Smooth muscle cell (in vitro differentiated cells): ENCODE results near the gene PLEKHG5. TPM values are rescaled to one million over a fixed set of nuclear protein-coding genes. Genes with fewer than 3 reads are reported as not detected.
"Not testable (repeated sequence)": the region's sequence is repeated elsewhere in the genome, so short reads cannot be mapped to it uniquely, and the experiment has no call there.

Source experiments
- DNase-seq: peaks from one replicate; lab custom pipeline; 2025; ENCODE audit not compliant: unreplicated experiment; lab: John Stamatoyannopoulos, UW
- H2AFZ ChIP-seq: fragments of 200-600 bp; sonication (generic); 2 replicates; pipeline ENCODE4 v1.6.0; 2016; ENCODE audit warnings: antibody characterized with exemption, low read depth, mild to moderate bottlenecking
- H3F3A ChIP-seq: fragments of 200-600 bp; sonication (generic); 2 replicates; pipeline ENCODE4 v1.6.0; 2017; ENCODE audit warnings: antibody characterized with exemption, low read depth
- H3K27ac ChIP-seq: fragments of 200-600 bp; sonication (generic); 2 replicates; pipeline ENCODE4 v1.5.1; 2016; ENCODE audit warnings: low read depth, mild to moderate bottlenecking
- H3K27me3 ChIP-seq: fragments of 200-600 bp; sonication (generic); 2 replicates; pipeline ENCODE4 v1.6.1; 2016; ENCODE audit warnings: low read depth, mild to moderate bottlenecking
- H3K36me3 ChIP-seq: fragments of 200-600 bp; sonication (generic); 2 replicates; pipeline ENCODE4 v1.5.1; 2016; ENCODE audit warnings: low read depth
- H3K4me1 ChIP-seq: fragments of 200-600 bp; sonication (generic); 2 replicates; pipeline ENCODE4 v1.5.1; 2016; ENCODE audit warnings: low read depth
- H3K4me2 ChIP-seq: fragments of 200-600 bp; sonication (generic); 2 replicates; pipeline ENCODE4 v1.6.0; 2016; ENCODE audit warnings: mild to moderate bottlenecking
- H3K4me3 ChIP-seq: fragments of 200-600 bp; sonication (generic); 2 replicates; pipeline ENCODE4 v1.5.1; 2016; ENCODE audit warnings: mild to moderate bottlenecking
- H3K79me2 ChIP-seq: fragments of 200-600 bp; sonication (generic); 2 replicates; pipeline ENCODE4 v1.6.0; 2016; ENCODE audit warnings: low read depth, mild to moderate bottlenecking
- H3K9ac ChIP-seq: fragments of 200-600 bp; sonication (generic); 2 replicates; pipeline ENCODE4 v1.6.0; 2016; ENCODE audit warnings: low read depth
- H3K9me3 ChIP-seq: fragments of 200-600 bp; sonication (generic); replicated peaks from 2 replicates; pipeline ENCODE4 v1.5.1; 2016; ENCODE audit warnings: low read depth
- H4K20me1 ChIP-seq: fragments of 200-600 bp; sonication (generic); 2 replicates; pipeline ENCODE4 v1.6.0; 2016; ENCODE audit warnings: low read depth
- CTCF ChIP-seq: fragments of 200-600 bp; sonication (generic); IDR thresholded peaks from 2 replicates; pipeline ENCODE4 v1.5.1; 2017; ENCODE audit warnings: borderline replicate concordance, mild to moderate bottlenecking, antibody characterized with exemption; ENCODE audit not compliant: insufficient read depth, poor library complexity, severe bottlenecking
- WGBS: methylation state at CpG from one replicate; pipeline ENCODE4 v1.1.7; 2016; ENCODE audit warnings: low lambda C conversion rate; 5-methylcytosine and 5-hydroxymethylcytosine counted together
- polyA plus RNA-seq: library from polyadenylated mRNA; unstranded; fragments of >200 nt; fragmentation: Nextera tagmentation; extraction: Ambion mirVana; gene quantifications from 2 replicates; pipeline ENCODE4 v1.2.1, GENCODE V29; 2016
- total RNA-seq: library from RNA; depleted of rRNA; stranded (reverse); fragments of >200 nt; gene quantifications from 2 replicates; pipeline ENCODE4 v1.2.3, GENCODE V29; 2014

The PLEKHG5 gene
- total and polyA plus RNA-seq, 2 experiments from 2014 or later: 10.6 to 14.5 TPM

- Histone ChIP-seq H3K9ac (no peak overlapping the region), H3K9me3 (no peaks in the 10 kb centered on the region), H4K20me1 (no peaks in the 10 kb centered on the region), H3K79me2 (no peaks in the 10 kb centered on the region), H3K4me3 (no peak overlapping the region), H3K4me2 (no peak overlapping the region), H3K27ac (no peak overlapping the region), H3K4me1 (no peaks in the 10 kb centered on the region), H2AFZ (no peak overlapping the region), H3K36me3 (no peaks in the 10 kb centered on the region), H3F3A (no peaks in the 10 kb centered on the region), H3K27me3 (peaks cover 11% of the 10 kb centered on the region)
- TF ChIP-seq CTCF: no peak
- DNase-seq: no peak
- 93% methylated on average over 3 of the region's 3 CpGs for WGBS
Measured at GRCh38 chr1:6435547-6435946, 55.9 kb downstream of the PLEKHG5 start.

GRCh38 chr1:6435129-6435528 is 56.3 kb downstream of the PLEKHG5 start:
- H3K79me2 ChIP-seq: no peaks in the 10 kb centered on the region
- 97% methylated on average over 15 of the region's 15 CpGs for WGBS
- TF ChIP-seq CTCF: no peak

GRCh38 chr1:6434186-6434585 is 57.3 kb downstream of the PLEKHG5 start:
- H3K79me2 ChIP-seq: no peaks in the 10 kb centered on the region
- H3K9me3 ChIP-seq: no peaks in the 10 kb centered on the region
- H3K27me3 ChIP-seq: peaks cover 6% of the 10 kb centered on the region
- no peak overlapping the region for H2AFZ ChIP-seq
- WGBS: 82% methylated on average over 5 of the region's 5 CpGs
- H3K4me3 ChIP-seq: no peak overlapping the region
- no peak overlapping the region for H3K9ac ChIP-seq
- H3K4me1 ChIP-seq: peaks cover 7% of the 10 kb centered on the region
- no peaks in the 10 kb centered on the region for H4K20me1 ChIP-seq
- TF ChIP-seq CTCF: no peak
- no peaks in the 10 kb centered on the region for H3F3A ChIP-seq
- H3K4me2 ChIP-seq: no peak overlapping the region
- H3K36me3 ChIP-seq: no peaks in the 10 kb centered on the region
- no peak for DNase-seq
- H3K27ac ChIP-seq: no peak overlapping the region

More at GRCh38 chr1:6435129-6435528, 56.3 kb downstream of the PLEKHG5 start:
- no peaks in the 10 kb centered on the region for H3K9me3 ChIP-seq
- H3K4me3 ChIP-seq: no peak overlapping the region
- H3K9ac ChIP-seq: no peak overlapping the region
- peaks cover 11% of the 10 kb centered on the region for H3K27me3 ChIP-seq
- no peaks in the 10 kb centered on the region for H3F3A ChIP-seq
- H2AFZ ChIP-seq: no peak overlapping the region
- DNase-seq: no peak
- no peak overlapping the region for H3K4me2 ChIP-seq
- no peaks in the 10 kb centered on the region for H4K20me1 ChIP-seq
- H3K4me1 ChIP-seq: peaks cover 3% of the 10 kb centered on the region
- H3K27ac ChIP-seq: no peak overlapping the region
- no peaks in the 10 kb centered on the region for H3K36me3 ChIP-seq

GRCh38 chr1:6431645-6432579 is 59.6 kb downstream of the PLEKHG5 start:
- peaks cover 12% of the 10 kb centered on the region for H3K27me3 ChIP-seq
- H3K9ac ChIP-seq, H4K20me1 ChIP-seq, H3K9me3 ChIP-seq, H3F3A ChIP-seq, H3K79me2 ChIP-seq, DNase-seq, H3K36me3 ChIP-seq, H3K4me3 ChIP-seq, H3K4me2 ChIP-seq, H2AFZ ChIP-seq, H3K4me1 ChIP-seq, H3K27ac ChIP-seq: not testable (repeated sequence)
- 82% methylated on average over 13 of the region's 13 CpGs for WGBS

- H3F3A ChIP-seq, H3K4me1 ChIP-seq, H3K9me3 ChIP-seq, H3K4me3 ChIP-seq, H3K27ac ChIP-seq, H3K4me2 ChIP-seq, H3K9ac ChIP-seq, H3K36me3 ChIP-seq, H2AFZ ChIP-seq, H3K79me2 ChIP-seq, DNase-seq, H4K20me1 ChIP-seq: not testable (repeated sequence)
- 52% methylated on average over 19 of the region's 19 CpGs for WGBS
- H3K27me3 ChIP-seq: peaks cover 33% of the 10 kb centered on the region
Measured at GRCh38 chr1:6429660-6430411, 61.6 kb downstream of the PLEKHG5 start.

GRCh38 chr1:6428453-6428852 is 63.0 kb downstream of the PLEKHG5 start:
- not testable (repeated sequence) for H3K9me3 ChIP-seq, H3K4me2 ChIP-seq, H2AFZ ChIP-seq, H3K79me2 ChIP-seq, H3K4me3 ChIP-seq, H3F3A ChIP-seq, H3K4me1 ChIP-seq, DNase-seq, H3K27ac ChIP-seq, H4K20me1 ChIP-seq, H3K36me3 ChIP-seq, H3K9ac ChIP-seq
- WGBS: 93% methylated on average over 6 of the region's 6 CpGs
- peaks cover 47% of the 10 kb centered on the region for H3K27me3 ChIP-seq
